Brain microvascular endothelial cell (primary cell): ENCODE data around the gene POMGNT2.

Experiments used
- DNase-seq: peaks from one replicate; pipeline ENCODE4 v3.0.0-alpha.2; 2020
- H3K27ac ChIP-seq: fragments of 250-450 bp; sonication (Bioruptor Pico); 2 replicates; pipeline ENCODE4 v1.5.1; 2020; ENCODE audit warnings: mild to moderate bottlenecking, moderate library complexity
- H3K27me3 ChIP-seq: fragments of 250-450 bp; sonication (Bioruptor Pico); replicated peaks from 2 replicates; pipeline ENCODE4 v1.5.1; 2020; ENCODE audit warnings: mild to moderate bottlenecking
- H3K36me3 ChIP-seq: fragments of 250-450 bp; sonication (Bioruptor Pico); replicated peaks from 2 replicates; pipeline ENCODE4 v1.5.1; 2020; ENCODE audit warnings: mild to moderate bottlenecking
- H3K4me3 ChIP-seq: 2 replicates; pipeline ENCODE4 v1.5.1; 2011; ENCODE audit warnings: low read depth, mild to moderate bottlenecking, control low read depth, low read length, moderate library complexity
- in situ Hi-C: cut with HindIII; loops from 2 replicates; pipeline ENCODE4 v1.10.0; 2017; ENCODE audit warnings: low sequenced_read_pairs, low pct_ligation_motif_present
- TF ChIP-seq, protein P1 (sequence below): IDR thresholded peaks from 2 replicates; pipeline ENCODE4 v1.5.1; 2011; ENCODE audit warnings: low read depth, mild to moderate bottlenecking, moderate library complexity, low read length, control low read depth, inconsistent platforms; ENCODE audit errors: missing control alignments

POMGNT2 gene

DNA sequence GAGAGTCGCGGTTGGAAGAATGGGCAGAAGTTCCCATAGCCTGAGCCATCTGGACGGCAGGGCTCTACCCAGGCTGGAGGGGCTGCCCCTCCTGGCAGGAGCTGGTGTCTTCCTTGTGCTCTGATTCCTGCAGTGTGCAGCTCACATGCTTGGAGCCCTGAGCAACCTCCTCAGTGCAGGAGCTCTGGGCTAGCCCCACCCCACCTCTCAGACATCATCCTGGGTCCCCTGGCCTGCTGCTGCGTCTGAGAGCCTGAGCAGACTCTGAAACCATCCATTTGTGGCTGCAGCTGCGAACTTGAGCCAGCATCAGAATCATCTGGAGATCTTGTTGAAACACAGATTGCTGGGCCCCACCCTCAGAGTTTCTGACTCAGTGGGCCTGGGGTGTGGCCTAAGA is 42.8 kb downstream of the POMGNT2 start:
- in situ Hi-C loops, result no loop called here
- Histone ChIP-seq H3K4me3 (no peak overlapping the region), H3K36me3 (no peaks in the 10 kb centered on the region), H3K27ac (no peak overlapping the region), H3K27me3 (no peaks in the 10 kb centered on the region)
- TF ChIP-seq, protein P1, sequence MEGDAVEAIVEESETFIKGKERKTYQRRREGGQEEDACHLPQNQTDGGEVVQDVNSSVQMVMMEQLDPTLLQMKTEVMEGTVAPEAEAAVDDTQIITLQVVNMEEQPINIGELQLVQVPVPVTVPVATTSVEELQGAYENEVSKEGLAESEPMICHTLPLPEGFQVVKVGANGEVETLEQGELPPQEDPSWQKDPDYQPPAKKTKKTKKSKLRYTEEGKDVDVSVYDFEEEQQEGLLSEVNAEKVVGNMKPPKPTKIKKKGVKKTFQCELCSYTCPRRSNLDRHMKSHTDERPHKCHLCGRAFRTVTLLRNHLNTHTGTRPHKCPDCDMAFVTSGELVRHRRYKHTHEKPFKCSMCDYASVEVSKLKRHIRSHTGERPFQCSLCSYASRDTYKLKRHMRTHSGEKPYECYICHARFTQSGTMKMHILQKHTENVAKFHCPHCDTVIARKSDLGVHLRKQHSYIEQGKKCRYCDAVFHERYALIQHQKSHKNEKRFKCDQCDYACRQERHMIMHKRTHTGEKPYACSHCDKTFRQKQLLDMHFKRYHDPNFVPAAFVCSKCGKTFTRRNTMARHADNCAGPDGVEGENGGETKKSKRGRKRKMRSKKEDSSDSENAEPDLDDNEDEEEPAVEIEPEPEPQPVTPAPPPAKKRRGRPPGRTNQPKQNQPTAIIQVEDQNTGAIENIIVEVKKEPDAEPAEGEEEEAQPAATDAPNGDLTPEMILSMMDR, result no peak
- no peak for DNase-seq

DNA sequence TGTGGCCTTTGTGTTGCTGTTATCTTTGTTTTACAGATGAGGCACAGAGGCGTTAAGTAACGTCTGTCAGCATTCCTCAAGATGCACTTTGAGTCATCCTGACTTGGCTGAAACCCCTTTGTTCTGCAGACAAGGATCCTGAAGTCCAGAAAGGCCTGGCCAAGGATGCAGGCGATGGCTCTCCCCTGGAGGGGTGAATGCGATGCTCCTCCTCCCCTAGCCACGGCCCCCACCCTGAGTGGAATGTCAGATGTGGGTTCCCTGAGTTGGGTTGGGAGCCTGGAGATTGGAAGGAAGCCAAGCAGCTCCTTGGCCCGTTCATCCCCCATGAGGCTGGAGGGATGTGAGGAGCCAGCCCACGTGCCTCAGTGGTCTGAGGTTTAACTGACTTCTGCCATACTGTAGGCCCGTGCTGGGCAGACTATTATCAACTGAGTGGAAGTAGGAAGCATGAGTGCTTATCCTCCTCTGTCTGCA is 43.3 kb downstream of the POMGNT2 start:
- no peak overlapping the region for H3K27ac ChIP-seq
- H3K36me3 ChIP-seq, result no peaks in the 10 kb centered on the region
- TF ChIP-seq, protein P1, result no peak
- no peaks in the 10 kb centered on the region for H3K27me3 ChIP-seq
- DNase-seq, result peak; percentile 9
- no peak overlapping the region for H3K4me3 ChIP-seq
- in situ Hi-C loops, result no loop called here

- in situ Hi-C loops, result no loop called here
- TF ChIP-seq, protein P1, result no peak
These were observed 43.8 kb downstream of the POMGNT2 start for GRCh38 chr3:43062040-43062563.

DNA sequence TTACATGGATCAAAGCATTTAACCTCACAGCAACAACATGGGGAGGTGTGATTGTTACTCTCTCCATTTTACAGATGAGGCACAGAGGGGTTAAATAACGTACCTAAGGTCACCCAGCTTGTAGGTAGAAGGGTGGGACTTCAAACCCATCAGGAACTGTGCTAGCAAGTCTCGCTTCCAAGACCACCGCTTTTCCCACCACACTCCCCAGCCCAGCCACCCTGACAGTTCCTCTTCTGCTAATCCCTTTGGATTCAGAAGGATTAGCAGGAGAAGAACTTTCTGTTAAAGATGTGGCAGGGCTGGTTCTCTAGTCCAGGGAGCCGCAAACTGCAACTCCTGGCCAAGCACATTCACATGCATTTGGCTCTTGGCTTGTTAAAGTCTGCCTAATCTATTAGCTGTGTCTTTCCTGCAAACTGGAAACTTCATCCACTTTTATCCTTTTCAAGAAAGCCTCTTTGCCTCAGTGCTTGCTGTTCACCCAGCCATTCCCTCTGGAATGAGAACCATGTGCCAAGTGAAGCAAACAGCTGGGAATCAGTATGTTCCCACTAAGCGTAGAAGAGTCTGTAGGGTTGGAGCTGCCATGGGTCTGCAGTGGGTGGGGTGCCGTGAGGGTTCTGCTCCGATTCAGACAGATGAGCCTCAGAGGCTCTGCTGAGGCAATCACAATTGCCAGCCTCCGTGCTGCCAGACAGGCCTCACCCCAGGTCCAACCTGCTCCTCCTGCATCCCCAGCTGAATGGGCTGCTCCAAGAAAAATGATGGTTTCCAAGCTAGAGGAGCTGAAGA is 44.6 kb downstream of the POMGNT2 start:
- DNase-seq, result no peak
- TF ChIP-seq, protein P1, result no peak

More at GRCh38 chr3:43062040-43062563, 43.8 kb downstream of the POMGNT2 start:
- H3K36me3 ChIP-seq, result no peaks in the 10 kb centered on the region
- no peak overlapping the region for H3K27ac ChIP-seq
- H3K4me3 ChIP-seq, result no peak overlapping the region
- DNase-seq, result no peak
- H3K27me3 ChIP-seq, result no peaks in the 10 kb centered on the region

GRCh38 chr3:43059456-43059855 is 46.4 kb downstream of the POMGNT2 start:
- Histone ChIP-seq H3K36me3 (no peaks in the 10 kb centered on the region), H3K4me3 (no peak overlapping the region), H3K27ac (no peak overlapping the region), H3K27me3 (no peaks in the 10 kb centered on the region)
- TF ChIP-seq, protein P1, result no peak
- DNase-seq, result no peak
- in situ Hi-C loops, result no loop called here

More for the DNA sequence above, 44.6 kb downstream of the POMGNT2 start:
- Histone ChIP-seq H3K27me3 (no peaks in the 10 kb centered on the region), H3K4me3 (no peak overlapping the region), H3K27ac (no peak overlapping the region), H3K36me3 (no peaks in the 10 kb centered on the region)
- in situ Hi-C loops, result no loop called here
